Esophagus squamous epithelium (tissue), 5 donors: ENCODE measurements around the gene ARPC1B. TPM values are rescaled to one million over a fixed set of nuclear protein-coding genes. Genes with fewer than 3 reads are reported as not detected.

Experiments used
- DNase-seq: peaks from one replicate; lab custom pipeline; 2025; lab: John Stamatoyannopoulos, UW
- H3K27ac ChIP-seq, 4 donors: fragments of 200-600 bp; sonication (generic); one replicate each; pipeline ENCODE4 v1.5.1; 2016 to 2019; ENCODE audit warnings: mild to moderate bottlenecking in 1 of 4
- H3K27me3 ChIP-seq, 4 donors: fragments of 200-600 bp; sonication (generic); 1 replicate in 3 of 4; 2 replicates in 1 of 4; pipeline versions ENCODE4 v1.5.1 to v1.6.0; 2017 to 2021; ENCODE audit warnings: antibody characterized with exemption in 1 of 4
- H3K36me3 ChIP-seq, 3 donors: fragments of 200-600 bp; sonication (generic); one replicate each; pipeline ENCODE4 v1.5.1; 2016 to 2019
- H3K4me1 ChIP-seq, 3 donors: fragments of 200-600 bp; sonication (generic); one replicate each; pipeline ENCODE4 v1.5.1; 2017 to 2019
- H3K4me3 ChIP-seq, 4 donors: fragments of 200-600 bp; sonication (generic); 1 replicate in 3 of 4; 2 replicates in 1 of 4; pipeline ENCODE4 v1.5.1; 2016 to 2019; ENCODE audit warnings: mild to moderate bottlenecking in 2 of 4, moderate library complexity in 1 of 4
- H3K9me3 ChIP-seq, 3 donors: fragments of 200-600 bp; sonication (generic); one replicate each; pipeline ENCODE4 v1.5.1; 2016 to 2019
- POLR2A ChIP-seq, 4 donors: fragments of 450-650 bp; IDR thresholded peaks; one replicate each; pipeline ENCODE4 v1.6.1; 2017; ENCODE audit warnings: antibody characterized with exemption in 4 of 4, mild to moderate bottlenecking in 4 of 4, moderate library complexity in 3 of 4
- WGBS, 2 donors: methylation state at CpG; one replicate each; pipeline ENCODE4 v1.1.5; 2018; 5-methylcytosine and 5-hydroxymethylcytosine counted together
- intact Hi-C: fragments of 100-400 bp; cut with DNase I; formaldehyde crosslinking; loops from one replicate; pipeline ENCODE4 v1.15.0; 2022
- total RNA-seq, 4 donors: library from RNA; depleted of rRNA; stranded (reverse); fragments of >200 nt; gene quantifications; one replicate each; pipeline ENCODE4 v1.1.0, GENCODE V29; 2016
- TF ChIP-seq, protein P1 (sequence below), 6 experiments: fragments of 450-650 bp in 4 of 6; fragments of 200-600 bp in 2 of 6; sonication (generic) in 2 of 6; IDR thresholded peaks; one replicate each; pipeline ENCODE4 v1.5.1; 2016 to 2019; ENCODE audit warnings: antibody characterized with exemption in 6 of 6, mild to moderate bottlenecking in 4 of 6, moderate library complexity in 4 of 6
- donor health status: DM: yes; HTN: yes; CAD: no.

Gene ARPC1B
- total RNA-seq, 4 donors from 2014 or later = 27.9 to 166 (median 128) TPM

DNA sequence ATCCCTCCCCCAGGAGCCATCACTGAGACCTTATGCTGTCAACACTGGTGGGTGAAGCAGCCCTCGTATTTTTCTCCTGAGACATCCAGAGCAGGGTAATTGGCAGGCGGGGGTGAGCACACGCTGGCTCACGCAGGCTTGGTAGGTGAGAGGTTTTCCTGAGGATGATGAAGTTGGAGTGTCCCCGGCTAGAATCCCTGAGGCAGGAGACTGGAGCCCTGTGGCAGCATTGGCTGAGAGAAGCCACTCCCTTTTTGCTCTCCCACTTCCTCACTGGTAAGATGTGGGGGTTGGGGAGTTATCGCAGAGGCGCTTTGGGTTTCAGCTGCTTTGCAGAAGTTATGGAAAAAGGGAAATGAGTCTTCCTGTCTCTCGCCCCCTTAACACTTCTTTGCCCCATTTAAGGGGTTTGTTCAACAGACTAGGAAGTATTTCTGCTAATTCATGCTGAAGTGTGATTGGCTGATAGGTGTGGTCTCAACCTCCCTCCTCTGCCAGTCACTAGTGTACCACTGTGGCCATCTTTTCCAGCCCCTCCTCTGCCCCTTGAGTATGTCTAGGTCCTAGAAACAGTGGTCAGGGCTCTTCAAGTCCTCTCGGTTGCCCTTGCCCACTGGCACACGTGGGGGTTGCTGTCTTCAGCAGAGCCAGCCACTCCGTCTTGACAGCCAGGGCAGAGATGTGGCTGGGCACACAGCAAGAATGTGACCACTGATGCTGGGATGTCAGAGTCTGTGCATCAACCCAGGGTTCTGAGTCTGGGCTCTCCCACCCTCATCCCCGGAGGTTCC lies 5.7 kb downstream of the ARPC1B start:
- WGBS, 2 donors = 26 to 49% methylated on average over 4 to 8 of the region's 12 CpGs
- no peak for TF ChIP-seq POLR2A (IDR thresholded peaks at IDR 0.05)
- TF ChIP-seq, protein P1, sequence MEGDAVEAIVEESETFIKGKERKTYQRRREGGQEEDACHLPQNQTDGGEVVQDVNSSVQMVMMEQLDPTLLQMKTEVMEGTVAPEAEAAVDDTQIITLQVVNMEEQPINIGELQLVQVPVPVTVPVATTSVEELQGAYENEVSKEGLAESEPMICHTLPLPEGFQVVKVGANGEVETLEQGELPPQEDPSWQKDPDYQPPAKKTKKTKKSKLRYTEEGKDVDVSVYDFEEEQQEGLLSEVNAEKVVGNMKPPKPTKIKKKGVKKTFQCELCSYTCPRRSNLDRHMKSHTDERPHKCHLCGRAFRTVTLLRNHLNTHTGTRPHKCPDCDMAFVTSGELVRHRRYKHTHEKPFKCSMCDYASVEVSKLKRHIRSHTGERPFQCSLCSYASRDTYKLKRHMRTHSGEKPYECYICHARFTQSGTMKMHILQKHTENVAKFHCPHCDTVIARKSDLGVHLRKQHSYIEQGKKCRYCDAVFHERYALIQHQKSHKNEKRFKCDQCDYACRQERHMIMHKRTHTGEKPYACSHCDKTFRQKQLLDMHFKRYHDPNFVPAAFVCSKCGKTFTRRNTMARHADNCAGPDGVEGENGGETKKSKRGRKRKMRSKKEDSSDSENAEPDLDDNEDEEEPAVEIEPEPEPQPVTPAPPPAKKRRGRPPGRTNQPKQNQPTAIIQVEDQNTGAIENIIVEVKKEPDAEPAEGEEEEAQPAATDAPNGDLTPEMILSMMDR (IDR thresholded peaks at IDR 0.05) = no peak
- intact Hi-C loops = no loop called here
- Histone ChIP-seq H3K4me3 (peak overlapping the region in 3 of 4 donors; percentile 9 to 45 (median 26)), H3K9me3 (no peaks in the 10 kb centered on the region), H3K27me3 (no peaks in the 10 kb centered on the region), H3K36me3 (peaks cover 0 to 13% (median 0%) of the 10 kb centered on the region in 3 donors), H3K27ac (peak overlapping the region; percentile 76 to 92 (median 82)), H3K4me1 (peaks cover 31 to 69% (median 45%) of the 10 kb centered on the region in 3 donors)
- no peak for DNase-seq

DNA sequence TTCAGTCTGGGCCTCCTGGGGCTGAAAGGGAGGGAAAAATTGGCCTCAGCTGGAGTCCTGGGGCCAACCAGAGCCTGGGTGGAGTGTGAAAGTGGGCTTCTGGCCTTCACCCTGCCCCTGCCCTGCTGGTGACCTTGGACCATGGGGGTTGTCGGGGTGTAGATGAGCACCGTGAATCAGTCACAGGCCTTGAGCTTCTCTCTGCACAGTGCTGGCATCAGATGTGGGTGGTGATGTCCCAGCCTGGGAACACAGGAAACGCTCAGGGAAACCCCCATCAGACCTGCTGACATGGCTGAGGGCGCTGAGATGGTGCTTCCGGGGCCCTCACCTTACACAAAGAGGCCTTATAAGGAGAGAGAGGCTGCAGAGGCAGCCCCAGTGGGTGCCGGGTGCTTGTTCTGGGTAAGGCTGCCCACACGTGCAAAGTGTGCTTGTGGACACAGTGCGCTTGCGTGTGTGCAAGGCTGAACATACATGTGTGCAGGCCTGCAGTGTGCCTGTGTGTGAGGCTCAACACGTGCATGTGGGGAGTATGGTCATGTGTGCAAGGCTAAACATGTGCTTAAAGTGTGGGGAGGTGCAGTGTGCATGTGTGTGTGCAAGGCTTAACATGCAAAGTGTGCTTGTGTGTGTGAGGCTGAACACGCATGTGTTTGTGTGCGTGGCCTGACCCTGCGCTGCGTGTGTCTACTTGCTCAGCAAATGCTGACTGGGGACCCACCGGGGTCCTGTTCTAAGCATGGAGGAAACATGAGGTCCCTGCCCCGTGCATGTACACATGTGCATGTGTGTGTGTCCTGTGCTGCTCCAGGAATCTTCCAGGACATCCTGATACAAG lies 6.5 kb downstream of the ARPC1B start:
- DNase-seq = peak; percentile 55
- no peaks in the 10 kb centered on the region for H3K27me3 ChIP-seq
- peak overlapping the region; percentile 76 to 92 (median 82) for H3K27ac ChIP-seq
- intact Hi-C loops = no loop called here
- H3K4me3 ChIP-seq = peak overlapping the region in 2 of 4 donors; percentile 26 to 45
- peaks cover 0 to 21% (median 0%) of the 10 kb centered on the region in 3 donors for H3K36me3 ChIP-seq
- H3K9me3 ChIP-seq = no peaks in the 10 kb centered on the region
- TF ChIP-seq, protein P1 (IDR thresholded peaks at IDR 0.05) = no peak
- no peak for TF ChIP-seq POLR2A (IDR thresholded peaks at IDR 0.05)
- WGBS, 2 donors = 66 to 67% methylated on average over 9 to 10 of the region's 16 CpGs
- H3K4me1 ChIP-seq = peaks cover 29 to 66% (median 40%) of the 10 kb centered on the region in 3 donors

DNA sequence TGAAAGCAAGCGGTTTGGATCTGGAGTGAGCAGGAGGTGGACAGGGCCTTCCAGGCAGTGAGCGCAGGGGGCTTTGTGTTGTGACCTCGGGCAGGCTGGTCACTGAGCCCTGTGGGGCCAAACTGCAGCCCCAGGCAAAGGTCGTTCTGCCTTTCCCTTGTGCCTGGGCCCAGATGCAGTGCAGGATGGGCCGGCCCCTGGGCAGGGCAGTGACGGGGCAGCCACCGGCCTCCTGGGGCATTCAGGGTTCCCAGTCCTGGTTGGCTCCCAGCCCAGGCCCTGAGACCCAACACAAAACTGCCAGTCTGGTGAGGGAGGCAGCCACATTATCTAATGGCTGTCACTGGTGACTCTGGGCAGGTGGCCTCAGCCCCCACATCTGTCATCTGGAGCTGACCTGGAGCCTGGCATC lies 7.1 kb downstream of the ARPC1B start:
- TF ChIP-seq, protein P1 (IDR thresholded peaks at IDR 0.05) = no peak
- H3K27ac ChIP-seq = peak overlapping the region in 2 of 4 donors; percentile 84 to 92
- no peaks in the 10 kb centered on the region for H3K27me3 ChIP-seq
- DNase-seq = no peak
- peaks cover 24 to 59% (median 33%) of the 10 kb centered on the region in 3 donors for H3K4me1 ChIP-seq
- H3K9me3 ChIP-seq = no peaks in the 10 kb centered on the region
- peaks cover 0 to 27% (median 4%) of the 10 kb centered on the region in 3 donors for H3K36me3 ChIP-seq
- intact Hi-C loops = no loop called here
- no peak overlapping the region for H3K4me3 ChIP-seq
- 60% methylated on average over 1 of the region's 7 CpGs; no CpG with 5 or more reads in 1 of the 2 donors for WGBS, 2 donors

DNA sequence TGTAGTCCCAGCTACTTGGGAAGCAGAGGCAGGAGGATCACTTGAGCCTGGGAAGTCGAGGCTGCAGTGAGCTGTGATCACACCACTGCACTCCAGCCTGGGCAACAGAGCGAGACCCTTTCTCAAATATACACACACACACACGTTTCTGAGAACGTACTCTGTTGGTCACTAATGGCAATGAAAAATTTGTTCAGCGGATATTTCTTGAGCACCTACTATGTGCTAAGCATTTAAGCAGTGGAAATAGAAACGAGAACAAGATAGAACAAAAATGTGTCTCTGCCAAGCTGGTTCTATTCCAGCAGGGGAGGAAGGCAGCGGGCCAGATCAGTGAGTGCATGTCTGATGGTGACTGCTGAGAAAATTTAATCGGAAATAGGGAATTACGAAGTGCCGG lies 8.7 kb downstream of the ARPC1B start:
- no peak for DNase-seq
- 87 to 90% methylated on average over 10 of the region's 10 CpGs for WGBS, 2 donors
- Histone ChIP-seq H3K9me3 (no peaks in the 10 kb centered on the region), H3K36me3 (peaks cover 4 to 29% (median 15%) of the 10 kb centered on the region in 3 donors), H3K4me3 (no peak overlapping the region), H3K27me3 (no peaks in the 10 kb centered on the region), H3K4me1 (peaks cover 24 to 44% (median 31%) of the 10 kb centered on the region in 3 donors), H3K27ac (no peak overlapping the region)
- intact Hi-C loops = no loop called here
- TF ChIP-seq POLR2A (IDR thresholded peaks at IDR 0.05) = no peak
- TF ChIP-seq, protein P1 (IDR thresholded peaks at IDR 0.05) = no peak
